ENCODE measurements around the gene RGS13.

GRCh38 chr1:192705510-192705909 lies 69.6 kb downstream of the RGS13 start:
- TF ChIP-seq CTCF (IDR thresholded peaks at IDR 0.05; ENCODE audit: insufficient read depth, low read depth, low read length) (no peak), EZH2 (IDR thresholded peaks at IDR 0.05; ENCODE audit: insufficient read depth, low read length) (no peak)

Measured in astrocyte (in vitro differentiated cells and primary cell).